Adrenal gland (tissue), 5 donors: ENCODE results near the gene MDFIC2.

Source experiments
- POLR2A ChIP-seq, 2 donors: fragments of 450-650 bp; IDR thresholded peaks; one replicate each; pipeline ENCODE4 v1.6.1; 2017; ENCODE audit warnings: antibody characterized with exemption in 2 of 2, mild to moderate bottlenecking in 2 of 2, moderate library complexity in 1 of 2
- TF ChIP-seq, protein P1 (sequence below), 6 experiments: fragments of 450-650 bp in 4 of 6; fragments of 200-600 bp in 2 of 6; sonication (generic) in 1 of 6; IDR thresholded peaks; 1 replicate in 5 of 6; 2 replicates in 1 of 6; pipeline versions ENCODE4 v1.5.1 to v1.8.0; 2016 to 2021; ENCODE audit warnings: antibody characterized with exemption in 6 of 6, mild to moderate bottlenecking in 2 of 6, moderate library complexity in 1 of 6
- donor health status: DM: no; HTN: no; CAD: no.

DNA sequence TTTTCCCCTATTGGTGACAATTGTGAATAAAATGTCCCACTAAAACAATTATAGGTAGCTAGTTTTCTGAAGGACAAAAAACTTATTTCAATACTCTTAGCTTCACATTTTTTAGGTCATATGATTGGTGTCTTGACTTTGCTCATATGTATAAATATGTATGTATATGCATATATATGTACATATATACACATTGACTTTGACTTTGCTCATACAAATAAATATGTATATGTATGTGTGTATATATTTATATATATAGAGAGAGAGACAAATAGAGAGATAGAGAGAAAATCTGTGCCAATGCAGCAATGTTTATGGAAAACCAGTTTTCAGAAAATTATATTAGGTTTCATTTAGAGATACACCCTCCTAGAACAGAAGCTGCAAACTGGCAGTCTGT lies 5.7 kb downstream of the MDFIC2 start:
- TF ChIP-seq, protein P1, sequence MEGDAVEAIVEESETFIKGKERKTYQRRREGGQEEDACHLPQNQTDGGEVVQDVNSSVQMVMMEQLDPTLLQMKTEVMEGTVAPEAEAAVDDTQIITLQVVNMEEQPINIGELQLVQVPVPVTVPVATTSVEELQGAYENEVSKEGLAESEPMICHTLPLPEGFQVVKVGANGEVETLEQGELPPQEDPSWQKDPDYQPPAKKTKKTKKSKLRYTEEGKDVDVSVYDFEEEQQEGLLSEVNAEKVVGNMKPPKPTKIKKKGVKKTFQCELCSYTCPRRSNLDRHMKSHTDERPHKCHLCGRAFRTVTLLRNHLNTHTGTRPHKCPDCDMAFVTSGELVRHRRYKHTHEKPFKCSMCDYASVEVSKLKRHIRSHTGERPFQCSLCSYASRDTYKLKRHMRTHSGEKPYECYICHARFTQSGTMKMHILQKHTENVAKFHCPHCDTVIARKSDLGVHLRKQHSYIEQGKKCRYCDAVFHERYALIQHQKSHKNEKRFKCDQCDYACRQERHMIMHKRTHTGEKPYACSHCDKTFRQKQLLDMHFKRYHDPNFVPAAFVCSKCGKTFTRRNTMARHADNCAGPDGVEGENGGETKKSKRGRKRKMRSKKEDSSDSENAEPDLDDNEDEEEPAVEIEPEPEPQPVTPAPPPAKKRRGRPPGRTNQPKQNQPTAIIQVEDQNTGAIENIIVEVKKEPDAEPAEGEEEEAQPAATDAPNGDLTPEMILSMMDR (IDR thresholded peaks at IDR 0.05): no peak
- TF ChIP-seq POLR2A (IDR thresholded peaks at IDR 0.05): no peak
